B cell (primary cell): ENCODE data around the gene CEND1. TPM values are rescaled to one million over a fixed set of nuclear protein-coding genes. Genes with fewer than 3 reads are reported as not detected.

ENCODE experiments used
- ATAC-seq: fragments of 200-7000 bp; cut with Tn5 transposase; one replicate; pipeline ENCODE4 v1.10.0; 2021; ENCODE audit warnings: low read depth, mild to moderate bottlenecking, moderate number of reproducible peaks, moderate library complexity
- CTCF ChIA-PET: fragments of 350-600 bp; sonication (Branson Sonifier 250); formaldehyde crosslinking; loops from one replicate; lab custom pipeline; 2021; ENCODE audit warnings: antibody characterized with exemption, inconsistent platforms; lab: Charles Lee
- POLR2A ChIA-PET: fragments of 350-600 bp; sonication (Branson Sonifier 250); formaldehyde crosslinking; loops from one replicate; lab custom pipeline; 2021; ENCODE audit warnings: antibody characterized with exemption; lab: Charles Lee
- DNase-seq: peaks from one replicate; pipeline ENCODE4 v3.0.0; 2013
- H2AFZ ChIP-seq: 2 replicates; pipeline ENCODE4 v1.6.1; 2012; ENCODE audit warnings: mild to moderate bottlenecking, low read depth, low read length; ENCODE audit not compliant: insufficient read depth, poor library complexity, severe bottlenecking
- H3K27ac ChIP-seq, 2 donors: 1 replicate in 1 of 2; 2 replicates in 1 of 2; pipeline ENCODE4 v1.5.1; 2012 to 2013; ENCODE audit warnings: low read length in 2 of 2, mild to moderate bottlenecking in 2 of 2, moderate library complexity in 1 of 2
- H3K27me3 ChIP-seq, 4 experiments: fragments of 200-600 bp in 1 of 4; sonication (generic) in 1 of 4; replicated peaks in 1 of 4; 1 replicate in 2 of 4; 2 replicates in 2 of 4; pipeline versions ENCODE4 v1.6.1 to v1.7.0; 2013 to 2016; ENCODE audit warnings: low read length in 3 of 4, mild to moderate bottlenecking in 2 of 4, mixed read lengths in 1 of 4, moderate library complexity in 1 of 4; ENCODE audit not compliant: insufficient read depth in 4 of 4, control insufficient read depth in 3 of 4; ENCODE audit errors: control extremely low read depth in 1 of 4
- H3K36me3 ChIP-seq, 2 experiments: replicated peaks in 1 of 2; 1 replicate in 1 of 2; 2 replicates in 1 of 2; pipeline versions ENCODE4 v1.6.1 to v1.7.1; 2013; ENCODE audit warnings: low read length in 1 of 2; ENCODE audit not compliant: insufficient read depth in 2 of 2, control insufficient read depth in 1 of 2; ENCODE audit errors: control extremely low read depth in 1 of 2, extremely low read depth in 1 of 2
- H3K4me1 ChIP-seq, 2 donors: fragments of 200-600 bp in 1 of 2; sonication (generic) in 1 of 2; 1 replicate in 1 of 2; 2 replicates in 1 of 2; pipeline versions ENCODE4 v1.5.1 to v1.6.1; 2013 to 2017; ENCODE audit warnings: low read length in 2 of 2; ENCODE audit not compliant: control insufficient read depth in 2 of 2, insufficient read depth in 2 of 2
- H3K4me2 ChIP-seq: replicated peaks from 2 replicates; pipeline ENCODE3; 2012; ENCODE audit warnings: mild to moderate bottlenecking, low read depth, low read length; ENCODE audit not compliant: poor library complexity, severe bottlenecking
- H3K4me3 ChIP-seq, 5 experiments: fragments of 200-600 bp in 1 of 5; sonication (generic) in 1 of 5; 1 replicate in 3 of 5; 2 replicates in 2 of 5; pipeline versions ENCODE4 v1.5.1 to v1.7.0; 2011 to 2016; ENCODE audit warnings: low read length in 4 of 5, mild to moderate bottlenecking in 4 of 5, low read depth in 2 of 5, control low read depth in 1 of 5, moderate library complexity in 1 of 5; ENCODE audit not compliant: insufficient read depth in 1 of 5; ENCODE audit errors: control extremely low read depth in 1 of 5, extremely low read depth in 1 of 5
- H3K79me2 ChIP-seq: fragments of 200-600 bp; sonication (generic); one replicate; pipeline ENCODE4 v1.6.0; 2016; ENCODE audit warnings: low read length; ENCODE audit not compliant: control insufficient read depth, insufficient read depth
- H3K9ac ChIP-seq: fragments of 200-600 bp; sonication (generic); 2 replicates; pipeline ENCODE4 v1.6.1; 2017; ENCODE audit warnings: mild to moderate bottlenecking, low read length, moderate library complexity
- H3K9me3 ChIP-seq, 3 donors: one replicate each; pipeline versions ENCODE4 v1.6.1 to v1.7.1; 2013; ENCODE audit warnings: low read length in 2 of 3; ENCODE audit not compliant: control insufficient read depth in 2 of 3, insufficient read depth in 1 of 3; ENCODE audit errors: control extremely low read depth in 1 of 3
- H4K20me1 ChIP-seq: 2 replicates; pipeline ENCODE4 v1.6.0; 2012; ENCODE audit warnings: mild to moderate bottlenecking, low read length; ENCODE audit not compliant: insufficient read depth, control insufficient read depth, poor library complexity, severe bottlenecking
- H3K27ac Mint-ChIP-seq: one replicate; pipeline ENCODE4 v1.8.0; 2021; ENCODE audit warnings: mixed read lengths
- H3K27me3 Mint-ChIP-seq: one replicate; pipeline ENCODE4 v1.8.0; 2021; ENCODE audit warnings: mixed read lengths
- H3K4me1 Mint-ChIP-seq: one replicate; pipeline ENCODE4 v1.8.0; 2021; ENCODE audit warnings: mixed read lengths
- H3K4me3 Mint-ChIP-seq: one replicate; pipeline ENCODE4 v1.8.0; 2021; ENCODE audit warnings: mixed read lengths
- H3K9me3 Mint-ChIP-seq: one replicate; pipeline ENCODE4 v1.8.0; 2022; ENCODE audit warnings: mixed read lengths; ENCODE audit not compliant: insufficient read depth
- EZH2 ChIP-seq: IDR thresholded peaks from 2 replicates; pipeline ENCODE4 v1.6.1; 2012; ENCODE audit warnings: borderline replicate concordance, low read depth, mild to moderate bottlenecking, moderate library complexity, low read length; ENCODE audit not compliant: insufficient read depth, poor library complexity, severe bottlenecking
- WGBS: methylation state at CpG from one replicate; pipeline ENCODE4 v1.1.5; 2013; ENCODE audit warnings: missing lambda C conversion rate; ENCODE audit not compliant: insufficient coverage; 5-methylcytosine and 5-hydroxymethylcytosine counted together
- intact Hi-C: fragments of 100-400 bp; cut with micrococcal nuclease; formaldehyde crosslinking; loops from one replicate; pipeline ENCODE4 v1.10.0; 2022
- polyA plus RNA-seq: library from polyadenylated mRNA; depleted of rRNA; stranded (reverse); fragments of >200 nt; gene quantifications from 2 replicates; pipeline ENCODE4 v1.2.3, GENCODE V29; 2012
- total RNA-seq, 2 donors: library from RNA; stranded (reverse); fragments of 120-200 nt in 1 of 2; gene quantifications; 1 replicate in 1 of 2; 2 replicates in 1 of 2; pipeline versions ENCODE4 v1.2.3 to v1.2.4, GENCODE V29; 2013 to 2022
- TF ChIP-seq, protein P1 (sequence below): fragments of 200-600 bp; IDR thresholded peaks from one replicate; pipeline ENCODE4 v1.8.0; 2022; ENCODE audit warnings: antibody characterized with exemption, mild to moderate bottlenecking

Gene CEND1
- total and polyA plus RNA-seq, 2 donors (not counting 1 experiment from before 2014, with no cell fraction given) = 0.13 to 0.39 TPM

DNA sequence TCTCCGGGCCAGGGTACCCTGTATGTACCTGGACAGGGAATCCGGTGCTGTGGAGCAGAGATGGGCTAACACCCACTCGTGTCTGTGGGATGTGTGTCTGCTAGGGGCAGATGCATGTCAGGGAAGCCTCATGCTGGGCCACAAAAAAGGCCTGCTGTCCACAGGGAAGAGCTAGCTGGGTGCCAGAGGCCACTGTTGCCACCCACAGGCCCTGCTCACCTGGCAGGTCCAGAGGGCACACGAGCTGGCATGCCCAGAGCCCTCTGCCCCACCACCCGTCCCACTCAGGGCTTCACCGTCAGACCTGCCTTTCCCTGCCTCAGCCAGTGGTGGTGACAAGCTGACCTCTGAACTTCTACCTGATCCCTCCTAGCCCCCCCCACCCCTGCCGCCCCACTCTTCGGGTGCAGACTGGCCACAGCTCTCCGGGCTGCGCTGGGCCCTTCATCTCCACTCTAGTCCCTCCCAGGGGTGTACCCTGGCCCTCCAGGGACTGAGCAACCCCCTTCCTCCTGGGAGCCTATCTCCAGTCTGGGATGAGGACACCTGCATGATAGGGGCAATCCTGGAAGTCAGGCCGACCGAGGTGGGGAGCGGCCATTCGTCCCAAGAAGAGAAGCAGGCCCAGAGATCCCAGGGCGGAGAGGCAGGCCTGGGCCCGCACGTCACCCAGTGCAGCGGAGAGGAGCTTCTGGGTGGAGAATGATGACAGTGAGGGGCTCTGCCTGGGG is 6.8 kb upstream of the CEND1 start:
- peak overlapping the region; percentile 87 for H2AFZ ChIP-seq
- no peaks in the 10 kb centered on the region for H3K27me3 Mint-ChIP-seq
- peaks cover 20% of the 10 kb centered on the region for H3K4me1 Mint-ChIP-seq
- ATAC-seq (no peak), DNase-seq (no peak)
- 27% methylated on average over 18 of the region's 18 CpGs for WGBS
- H3K9ac ChIP-seq = peak overlapping the region; percentile 89
- peak overlapping the region; percentile 99 for H3K4me2 ChIP-seq
- H3K9me3 ChIP-seq = no peaks in the 10 kb centered on the region
- H3K27ac ChIP-seq = peak overlapping the region; percentile 83 to 93
- peak overlapping the region in 4 of 5 experiments; percentile 91 to 95 (median 94) for H3K4me3 ChIP-seq
- POLR2A ChIA-PET = interaction anchor here (0.5 to 2.8 kb wide), 10 partner anchors 8 to 260 kb away, joined by 3 to 13 read pairs (median 6); partner anchors contain the start of genes CD151, LRRC56 and RPLP2
- H3K27me3 ChIP-seq = no peaks in the 10 kb centered on the region
- H3K27ac Mint-ChIP-seq = peak overlapping the region; percentile 92
- no peaks in the 10 kb centered on the region for H3K9me3 Mint-ChIP-seq
- TF ChIP-seq EZH2 = no peak
- TF ChIP-seq, protein P1, sequence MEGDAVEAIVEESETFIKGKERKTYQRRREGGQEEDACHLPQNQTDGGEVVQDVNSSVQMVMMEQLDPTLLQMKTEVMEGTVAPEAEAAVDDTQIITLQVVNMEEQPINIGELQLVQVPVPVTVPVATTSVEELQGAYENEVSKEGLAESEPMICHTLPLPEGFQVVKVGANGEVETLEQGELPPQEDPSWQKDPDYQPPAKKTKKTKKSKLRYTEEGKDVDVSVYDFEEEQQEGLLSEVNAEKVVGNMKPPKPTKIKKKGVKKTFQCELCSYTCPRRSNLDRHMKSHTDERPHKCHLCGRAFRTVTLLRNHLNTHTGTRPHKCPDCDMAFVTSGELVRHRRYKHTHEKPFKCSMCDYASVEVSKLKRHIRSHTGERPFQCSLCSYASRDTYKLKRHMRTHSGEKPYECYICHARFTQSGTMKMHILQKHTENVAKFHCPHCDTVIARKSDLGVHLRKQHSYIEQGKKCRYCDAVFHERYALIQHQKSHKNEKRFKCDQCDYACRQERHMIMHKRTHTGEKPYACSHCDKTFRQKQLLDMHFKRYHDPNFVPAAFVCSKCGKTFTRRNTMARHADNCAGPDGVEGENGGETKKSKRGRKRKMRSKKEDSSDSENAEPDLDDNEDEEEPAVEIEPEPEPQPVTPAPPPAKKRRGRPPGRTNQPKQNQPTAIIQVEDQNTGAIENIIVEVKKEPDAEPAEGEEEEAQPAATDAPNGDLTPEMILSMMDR = no peak
- peaks cover 17 to 35% of the 10 kb centered on the region in 2 donors for H3K4me1 ChIP-seq
- H3K4me3 Mint-ChIP-seq = peak overlapping the region; percentile 95
- peaks cover 0 to 11% of the 10 kb centered on the region in 2 experiments for H3K36me3 ChIP-seq
- peaks cover 61% of the 10 kb centered on the region for H3K79me2 ChIP-seq
- intact Hi-C loops = loop anchor here (1.0 to 10.0 kb wide), 8 partner anchors 9 to 589 kb away; partner anchors contain the start of genes BET1L, GATD1, HRAS and LRRC56
- CTCF ChIA-PET = interaction anchor here (1.2 to 1.8 kb wide), 6 partner anchors 9 to 71 kb away, joined by 3 to 5 read pairs (median 4); partner anchors contain the start of gene PNPLA2
- peaks cover 65% of the 10 kb centered on the region for H4K20me1 ChIP-seq
